ENCODE results near the gene GNB1L. TPM values are rescaled to one million over a fixed set of nuclear protein-coding genes. Genes with fewer than 3 reads are reported as not detected.

GNB1L gene
- total and polyA plus RNA-seq, 9 of the 15 experiments (the other 6 are each of a cell fraction or from before 2014, with no cell fraction given): 0.56 to 50.5 (median 10.2) TPM

DNA sequence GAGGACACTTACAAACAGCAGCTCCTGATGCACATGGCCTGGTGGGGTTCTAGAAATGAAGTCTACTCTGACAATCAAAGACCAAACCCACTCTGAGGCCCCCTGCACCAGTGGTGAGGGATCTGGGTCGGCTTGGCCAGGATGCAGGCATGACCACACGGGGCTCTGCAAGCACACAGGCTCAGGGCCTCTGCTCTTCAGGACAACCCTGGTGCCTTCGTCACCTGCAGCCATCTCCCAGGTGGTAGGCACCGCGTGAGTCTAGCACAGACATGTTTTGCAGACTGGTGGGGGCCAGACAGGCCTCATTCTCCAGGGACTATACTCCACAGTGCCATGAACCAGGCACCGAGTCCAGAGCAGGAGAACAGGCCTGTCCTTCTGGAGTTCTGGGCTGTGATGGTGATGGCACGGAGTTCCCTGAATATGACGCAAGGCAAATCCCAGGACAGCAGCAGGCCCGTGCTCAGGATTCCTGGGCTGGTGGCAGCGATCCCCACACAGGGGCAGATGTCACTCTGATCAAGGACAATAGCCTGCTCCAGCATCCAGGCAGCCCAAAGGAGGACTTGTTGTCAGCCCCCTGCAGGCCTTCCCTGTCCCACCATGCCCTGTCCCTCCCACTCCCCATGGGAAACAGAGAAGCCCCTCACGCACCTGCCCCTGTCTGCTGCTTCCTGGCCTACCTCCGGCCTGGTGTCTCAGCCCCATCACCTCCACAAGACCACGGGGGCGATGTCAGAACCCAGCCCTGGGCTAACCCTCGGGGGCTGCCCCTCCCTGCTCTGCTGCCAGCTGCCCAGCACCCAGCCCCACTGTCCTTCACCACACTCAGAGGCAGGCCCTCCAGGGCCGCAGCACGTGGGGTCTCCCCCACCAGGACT is 36.1 kb downstream of the GNB1L start:
- ATAC-seq (no peak), FAIRE-seq (no peak)
- POLR2A ChIA-PET: interaction anchor here (0.7 to 5.0 kb wide), 8 partner anchors 9 to 387 kb away, joined by 3 to 31 read pairs (median 3); no protein-coding TSS in a partner anchor
- TF ChIP-seq EP300 (IDR thresholded peaks at IDR 0.05; ENCODE audit: low read length): no peak
- 0 out of 2 replicates have a peak, but pooled peaks have one; percentile 6 for TF ChIP-seq ZKSCAN1 (IDR thresholded peaks at IDR 0.05; ENCODE audit: low read depth, low read length)
- TF ChIP-seq SMARCC2 (IDR thresholded peaks at IDR 0.05; ENCODE audit: low read depth): no peak
- TF ChIP-seq, protein P1, sequence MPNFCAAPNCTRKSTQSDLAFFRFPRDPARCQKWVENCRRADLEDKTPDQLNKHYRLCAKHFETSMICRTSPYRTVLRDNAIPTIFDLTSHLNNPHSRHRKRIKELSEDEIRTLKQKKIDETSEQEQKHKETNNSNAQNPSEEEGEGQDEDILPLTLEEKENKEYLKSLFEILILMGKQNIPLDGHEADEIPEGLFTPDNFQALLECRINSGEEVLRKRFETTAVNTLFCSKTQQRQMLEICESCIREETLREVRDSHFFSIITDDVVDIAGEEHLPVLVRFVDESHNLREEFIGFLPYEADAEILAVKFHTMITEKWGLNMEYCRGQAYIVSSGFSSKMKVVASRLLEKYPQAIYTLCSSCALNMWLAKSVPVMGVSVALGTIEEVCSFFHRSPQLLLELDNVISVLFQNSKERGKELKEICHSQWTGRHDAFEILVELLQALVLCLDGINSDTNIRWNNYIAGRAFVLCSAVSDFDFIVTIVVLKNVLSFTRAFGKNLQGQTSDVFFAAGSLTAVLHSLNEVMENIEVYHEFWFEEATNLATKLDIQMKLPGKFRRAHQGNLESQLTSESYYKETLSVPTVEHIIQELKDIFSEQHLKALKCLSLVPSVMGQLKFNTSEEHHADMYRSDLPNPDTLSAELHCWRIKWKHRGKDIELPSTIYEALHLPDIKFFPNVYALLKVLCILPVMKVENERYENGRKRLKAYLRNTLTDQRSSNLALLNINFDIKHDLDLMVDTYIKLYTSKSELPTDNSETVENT (CRISPR knock-in tag; IDR thresholded peaks at IDR 0.05): peak; percentile 16; the same call in 1 of the 2 replicates
- TF ChIP-seq IFI16 (CRISPR knock-in tag; IDR thresholded peaks at IDR 0.05): no peak
- TF ChIP-seq C11orf30 (IDR thresholded peaks at IDR 0.05; ENCODE audit: low read depth): no peak
- TF ChIP-seq ELF1 (tag; IDR thresholded peaks at IDR 0.05): no peak
- no peak for TF ChIP-seq ZNF324 (CRISPR knock-in tag; IDR thresholded peaks at IDR 0.05)
- TF ChIP-seq TSC22D4 (tag; IDR thresholded peaks at IDR 0.05): 0 out of 2 replicates have a peak, but pooled peaks have one; percentile 13
- TF ChIP-seq MTA1 (IDR thresholded peaks at IDR 0.05; ENCODE audit: borderline replicate concordance): no peak
- TF ChIP-seq HNRNPK (IDR thresholded peaks at IDR 0.05; ENCODE audit: low read depth, low read length, poor library complexity, severe bottlenecking): no peak
- no peak for TF ChIP-seq SUPT5H (IDR thresholded peaks at IDR 0.05)
- 0 out of 2 replicates have a peak, but pooled peaks have one; percentile 5 for TF ChIP-seq HDAC6 (IDR thresholded peaks at IDR 0.05; ENCODE audit: low read depth, low read length)
- TF ChIP-seq HDAC1 (IDR thresholded peaks at IDR 0.05): no peak
- TF ChIP-seq HOMEZ (CRISPR knock-in tag; IDR thresholded peaks at IDR 0.05): no peak; the same call in 1 of the 2 replicates
- TF ChIP-seq EHMT2 (IDR thresholded peaks at IDR 0.05): no peak
- TF ChIP-seq SAFB (IDR thresholded peaks at IDR 0.05; ENCODE audit: borderline replicate concordance, low read depth, low read length): no peak

More for the DNA sequence above, 36.1 kb downstream of the GNB1L start:
- H3K79me2 ChIP-seq (ENCODE audit: control insufficient read depth, insufficient read depth, low read length): no peaks in the 10 kb centered on the region
- no TSS peak for BruUV-seq (replicated peaks)
- CTCF ChIA-PET (ENCODE audit: low intra/inter-chr PET ratio): no interaction called here
- in situ Hi-C loops (cut with MboI) (no loop called here), intact Hi-C loops (cut with micrococcal nuclease) (loop anchor here (5.0 kb wide), 1 partner anchor 34 kb away; the partner anchor contains the start of genes GNB1L and RTL10)
- no peak overlapping the region for H3K4me2 ChIP-seq (ENCODE audit: insufficient read depth, low read length)
- no peaks in the 10 kb centered on the region; the same call in 1 of the 2 replicates for H4K20me1 ChIP-seq (replicated peaks; ENCODE audit: control insufficient read depth, insufficient read depth, low read length)
- H3K36me3 ChIP-seq (ENCODE audit: control insufficient read depth, insufficient read depth, low read length): no peaks in the 10 kb centered on the region; the same call in 2 of the 3 replicates
- H3K9ac ChIP-seq (ENCODE audit: insufficient read depth in 1 of 2, low read depth in 2 of 2, low read length in 2 of 2): peak overlapping the region in 1 of 2 experiments; percentile 40; a peak in 2 of 4 replicates
- H3K9me1 ChIP-seq (ENCODE audit: control insufficient read depth, insufficient read depth, low read length): no peaks in the 10 kb centered on the region
- 67% methylated on average over 17 of the region's 17 CpGs for WGBS (ENCODE audit: insufficient coverage, low coverage, missing lambda C conversion rate)
- peaks cover 22 to 81% of the 10 kb centered on the region in 2 experiments for H3K4me1 ChIP-seq (replicated peaks in 1 of 2; ENCODE audit: control insufficient read depth in 2 of 2, insufficient read depth in 2 of 2, low read length in 2 of 2)
- no peak for DNase-seq (ENCODE audit: extremely low read depth in 1 of 4, low spot score in 3 of 4)
- H3K4me3 ChIP-seq: no peak overlapping the region
- no peak overlapping the region for H2AFZ ChIP-seq (ENCODE audit: low read depth, low read length)
- H3K27ac ChIP-seq (ENCODE audit: extremely low read depth, low read depth, low read length): no peak overlapping the region
- H3K9me3 ChIP-seq (replicated peaks; ENCODE audit: control insufficient read depth, insufficient read depth, low read depth, low read length): no peaks in the 10 kb centered on the region
- no peaks in the 10 kb centered on the region for H3K27me3 ChIP-seq (ENCODE audit: control insufficient read depth in 2 of 2, insufficient read depth in 2 of 2, low read length in 2 of 2)
